HG02981 (cell line): ENCODE measurements around the gene OBP2B.

Source experiments
- ATAC-seq: cut with Tn5 transposase; IDR thresholded peaks from one replicate; pipeline ENCODE4 v1.9.1; 2021; ENCODE audit warnings: mild to moderate bottlenecking, moderate library complexity; ENCODE audit not compliant: unreplicated experiment

OBP2B gene

DNA sequence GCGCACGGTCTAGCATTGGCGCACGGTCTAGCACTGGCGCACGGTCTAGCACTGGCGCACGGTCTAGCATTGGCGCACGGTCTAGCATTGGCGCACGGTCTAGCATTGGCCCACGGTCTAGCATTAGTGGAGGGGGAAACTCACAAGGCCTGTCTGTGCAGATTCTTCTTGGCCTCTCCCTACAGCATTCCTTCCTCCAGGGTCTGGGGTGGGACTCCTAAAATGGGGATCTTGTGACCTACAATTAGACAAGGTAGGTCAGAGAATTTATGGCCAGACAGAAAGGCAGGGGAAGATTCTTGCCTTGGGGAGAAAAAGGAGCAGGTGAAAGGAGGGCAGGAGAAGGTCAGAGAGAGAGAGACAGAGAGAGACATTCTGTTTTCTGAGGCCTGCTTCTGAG lies 39.9 kb downstream of the OBP2B start:
- no peak for ATAC-seq

- ATAC-seq: no peak
Measured at GRCh38 chr9:133168432-133168831, 40.6 kb downstream of the OBP2B start.

DNA sequence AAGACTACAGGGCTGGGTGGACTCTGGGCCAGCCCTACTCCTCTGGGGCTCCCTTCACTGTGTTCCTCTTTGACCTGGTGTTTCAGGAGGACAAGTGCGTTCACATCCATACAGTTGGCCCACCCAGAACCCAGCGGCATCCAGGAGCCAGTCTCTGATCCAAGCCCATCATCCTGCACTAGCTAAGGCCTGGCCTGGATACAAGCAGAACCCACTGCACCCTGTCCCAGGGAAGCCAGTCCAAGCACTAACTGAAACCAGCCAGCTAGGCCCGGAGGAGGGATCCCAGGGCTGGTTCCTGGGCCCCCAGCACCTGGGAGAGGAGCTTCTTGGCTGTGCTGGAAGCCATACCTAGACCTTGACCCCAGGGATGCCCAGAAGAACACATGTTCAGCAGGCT lies 41.3 kb downstream of the OBP2B start:
- no peak for ATAC-seq

DNA sequence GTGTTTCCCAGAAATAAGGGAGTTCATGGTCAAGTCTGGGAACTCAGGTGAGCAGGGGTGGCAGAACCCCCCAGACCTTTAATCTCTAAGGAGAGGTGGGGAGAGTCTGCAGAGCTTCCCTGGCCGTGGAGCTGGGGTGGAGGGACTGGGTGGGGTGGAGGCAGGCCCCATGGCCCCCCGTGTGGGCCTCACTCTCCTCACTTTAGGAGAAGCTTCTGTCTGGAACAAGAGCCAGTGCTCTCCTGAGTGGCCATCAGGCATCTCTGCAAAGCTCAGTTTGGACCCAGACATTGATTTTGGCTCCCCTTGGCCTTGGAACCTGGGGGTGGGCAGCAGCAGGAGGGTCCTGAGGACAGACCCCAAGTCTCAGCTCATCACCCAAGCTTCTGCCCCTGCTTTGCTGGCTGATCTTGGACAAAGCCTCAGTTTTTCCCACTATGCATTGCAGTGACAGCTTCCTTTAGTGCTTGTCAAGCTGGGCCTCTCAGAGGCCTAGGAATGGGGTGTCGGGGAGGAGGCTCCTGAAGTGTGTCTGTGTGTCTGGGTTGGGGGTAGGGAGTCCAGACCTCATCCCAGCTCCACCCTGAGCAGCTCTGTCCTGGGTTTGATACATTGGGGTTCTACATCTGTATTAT lies 41.8 kb downstream of the OBP2B start:
- no peak for ATAC-seq

DNA sequence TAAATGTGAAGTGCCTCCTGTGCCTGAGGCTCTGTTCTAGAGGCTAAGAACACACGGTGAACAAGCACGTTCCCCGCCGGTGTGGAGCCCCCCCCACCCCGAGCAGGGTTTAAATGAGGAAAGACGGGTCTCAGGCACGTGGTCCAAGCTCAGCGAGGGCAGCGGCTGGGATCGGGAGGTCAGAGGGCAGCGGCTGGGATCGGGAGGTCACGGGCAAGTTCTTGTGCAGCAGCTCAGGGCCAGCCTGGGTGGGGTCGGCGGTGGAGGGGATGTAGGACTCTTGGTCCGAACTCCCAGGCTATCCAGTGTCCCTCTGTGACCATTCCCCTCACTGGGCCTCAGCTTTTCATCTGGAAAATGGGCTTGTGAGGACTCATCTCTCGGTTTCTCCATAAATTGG lies 42.7 kb downstream of the OBP2B start:
- no peak for ATAC-seq

DNA sequence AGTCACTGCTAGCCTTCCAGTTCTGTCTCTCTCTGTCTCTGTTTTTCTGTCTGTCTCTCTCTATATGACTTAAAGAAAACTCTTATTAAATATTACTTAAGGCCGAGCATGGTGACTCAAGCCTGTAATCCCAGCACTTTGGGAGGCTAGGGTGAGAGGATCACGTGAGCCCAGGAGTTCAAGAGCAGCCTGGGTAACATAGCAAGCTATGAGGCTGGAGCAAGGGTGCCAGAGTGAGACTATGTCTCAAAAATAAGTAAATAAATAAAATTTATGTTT lies 43.7 kb downstream of the OBP2B start:
- ATAC-seq: no peak

- no peak for ATAC-seq
Measured at GRCh38 chr9:133164191-133164590, 44.9 kb downstream of the OBP2B start.

DNA sequence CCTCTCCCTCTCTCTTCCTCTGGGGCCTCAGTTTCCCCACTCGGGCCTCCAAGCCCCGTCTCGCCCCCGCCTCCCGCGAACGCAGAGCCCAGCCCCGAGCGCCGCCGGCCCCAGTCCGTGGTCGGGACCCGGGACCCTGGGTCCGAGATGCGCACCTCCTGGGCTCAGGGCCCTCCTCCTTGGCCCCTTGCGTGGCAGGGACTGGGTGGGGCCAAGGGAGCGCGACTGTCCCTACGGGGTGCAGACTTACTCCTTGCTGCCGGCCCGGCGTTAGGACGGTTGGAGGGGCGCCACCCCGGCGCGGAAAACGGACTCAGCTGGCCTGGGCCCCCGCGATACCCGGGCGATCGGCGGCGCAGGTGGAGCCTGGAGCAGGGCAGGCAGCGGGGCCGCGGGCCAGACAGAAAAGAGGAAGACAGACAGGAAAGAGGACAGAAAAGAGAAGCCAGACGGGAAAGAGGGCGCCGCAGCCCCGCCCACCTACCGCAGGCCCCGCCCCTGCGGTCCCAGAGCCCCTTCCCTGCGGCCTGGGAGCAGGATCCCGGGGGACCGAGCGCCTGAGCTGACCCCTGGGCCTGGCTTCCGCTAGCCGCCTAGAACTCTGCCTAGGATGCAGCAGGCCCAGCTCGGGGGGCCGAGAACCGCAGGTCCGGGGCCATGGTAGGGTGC lies 45.4 kb downstream of the OBP2B start, which contains the start of gene GBGT1:
Gene GBGT1 (minus strand): TSS at position 411 of the 669 bp plus-strand sequence. CDS start 1,502 bp downstream, outside the sequence.
- peak; percentile 40 for ATAC-seq

- ATAC-seq: no peak
Measured at GRCh38 chr9:133162861-133163503, 46.1 kb downstream of the OBP2B start.

DNA sequence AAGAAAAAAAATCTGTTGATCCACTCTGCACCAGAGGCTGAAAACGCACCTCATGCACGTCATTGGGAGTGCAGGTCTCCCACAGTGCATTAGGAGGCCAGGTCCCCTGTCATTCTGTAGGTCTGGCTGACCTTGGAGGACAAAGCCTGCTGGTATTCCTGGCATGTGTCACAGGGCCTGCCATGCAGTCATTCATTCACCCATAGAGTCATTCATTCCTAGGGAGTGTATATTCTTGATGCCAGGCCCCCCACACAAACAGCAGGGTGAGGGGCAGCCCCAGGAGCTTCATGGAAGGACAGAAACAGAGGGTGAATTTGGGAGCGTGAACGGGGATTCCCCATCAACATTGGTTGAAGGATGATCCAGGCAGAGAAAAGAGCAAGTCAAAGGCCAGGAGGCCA lies 47.5 kb downstream of the OBP2B start:
- no peak for ATAC-seq

DNA sequence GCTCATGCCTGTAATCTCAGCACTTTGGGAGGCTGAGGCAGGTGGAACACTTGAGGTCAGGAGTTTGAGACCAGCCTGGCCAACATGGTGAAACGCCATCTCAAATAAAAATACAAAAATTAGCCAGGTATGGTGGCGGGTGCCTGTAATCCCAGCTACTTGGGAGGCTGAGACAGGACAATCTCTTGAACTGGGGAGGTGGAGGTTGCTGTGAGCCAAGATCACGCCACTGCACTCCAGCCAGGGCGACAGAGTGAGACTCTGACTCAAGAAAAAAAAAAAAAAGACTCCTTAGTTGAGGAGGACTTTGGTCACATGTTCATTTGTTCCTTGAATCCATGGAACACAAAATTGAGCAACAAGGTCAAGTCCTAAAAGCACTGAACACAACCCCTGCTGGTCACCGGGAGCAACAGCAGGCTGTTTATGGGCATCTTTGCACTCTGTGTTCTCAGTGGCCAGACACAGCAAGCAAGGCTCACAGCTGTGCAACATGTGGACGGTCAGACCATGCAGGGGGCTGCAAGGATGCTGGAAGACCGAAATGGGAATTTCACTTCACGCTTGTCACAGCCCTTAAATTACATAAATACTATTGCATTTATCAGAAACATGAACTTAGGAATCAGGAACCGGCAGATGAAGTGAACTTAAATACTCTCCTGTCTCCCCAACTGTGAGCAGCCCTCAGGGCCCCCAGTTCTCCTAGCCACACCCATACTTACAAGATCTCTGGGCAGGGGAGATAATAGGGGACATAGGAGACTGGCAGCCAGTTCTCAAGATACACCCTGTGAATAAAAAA lies 48.1 kb downstream of the OBP2B start:
- no peak for ATAC-seq

GRCh38 chr9:133158695-133159094 lies 50.4 kb downstream of the OBP2B start:
- ATAC-seq: no peak
